GOT3 (cell line): Measurements from ENCODE around the gene SH2D1A.
"Not testable (repeated sequence)": the region's sequence is repeated elsewhere in the genome, so short reads cannot be mapped to it uniquely, and the experiment has no call there.

Source experiments
- DNase-seq: peaks from one replicate; lab custom pipeline; 2025; ENCODE audit warnings: mixed read lengths; lab: John Stamatoyannopoulos, UW

Gene SH2D1A

GRCh38 chrX:124354648-124355047 lies 8.3 kb downstream of the SH2D1A start:
- no peak for DNase-seq

GRCh38 chrX:124358800-124359383 lies 12.5 kb downstream of the SH2D1A start:
- no peak for DNase-seq

- no peak for DNase-seq
Measured at GRCh38 chrX:124362072-124362471, 15.7 kb downstream of the SH2D1A start.

GRCh38 chrX:124362761-124363160 lies 16.4 kb downstream of the SH2D1A start:
- DNase-seq, result no peak

- DNase-seq, result no peak
Measured at GRCh38 chrX:124369722-124370121, 23.4 kb downstream of the SH2D1A start.

GRCh38 chrX:124373348-124373747 lies 27.0 kb downstream of the SH2D1A start:
- DNase-seq, result no peak

- no peak for DNase-seq
Measured at GRCh38 chrX:124378643-124379042, 32.3 kb downstream of the SH2D1A start.

- no peak for DNase-seq
Measured at GRCh38 chrX:124383354-124383753, 37.0 kb downstream of the SH2D1A start.

GRCh38 chrX:124386401-124386800 lies 40.0 kb downstream of the SH2D1A start:
- no peak for DNase-seq

GRCh38 chrX:124388562-124388961 lies 42.2 kb downstream of the SH2D1A start:
- no peak for DNase-seq

- no peak for DNase-seq
Measured at GRCh38 chrX:124392794-124393193, 46.4 kb downstream of the SH2D1A start.

- DNase-seq, result no peak
Measured at GRCh38 chrX:124393238-124393637, 46.9 kb downstream of the SH2D1A start.

- DNase-seq, result no peak
Measured at GRCh38 chrX:124393659-124394058, 47.3 kb downstream of the SH2D1A start.

GRCh38 chrX:124395145-124395880 lies 49.0 kb downstream of the SH2D1A start:
- DNase-seq, result no peak

GRCh38 chrX:124401696-124402095 lies 55.3 kb downstream of the SH2D1A start:
- no peak for DNase-seq

- DNase-seq, result no peak
Measured at GRCh38 chrX:124405868-124406267, 59.5 kb downstream of the SH2D1A start.

GRCh38 chrX:124406294-124407014 lies 60.1 kb downstream of the SH2D1A start:
- DNase-seq, result peak; percentile 9

- DNase-seq, result no peak
Measured at GRCh38 chrX:124407226-124407625, 60.9 kb downstream of the SH2D1A start.

- not testable (repeated sequence) for DNase-seq
Measured at GRCh38 chrX:124408380-124408779, 62.0 kb downstream of the SH2D1A start.

- DNase-seq, result no peak
Measured at GRCh38 chrX:124413244-124413643, 66.9 kb downstream of the SH2D1A start.

- no peak for DNase-seq
Measured at GRCh38 chrX:124414281-124414680, 67.9 kb downstream of the SH2D1A start.

GRCh38 chrX:124415115-124415800 lies 68.9 kb downstream of the SH2D1A start:
- no peak for DNase-seq
